Activated T-helper 1 cell treated with anti-CD3 and anti-CD28 coated beads, Interleukin-12 subunit alpha, Interleukin-12 subunit beta, Interleukin-2, Interleukin-4 antibody, amounts not matched to agents 30 ng/mL and 10 ng/mL and 1 ng/mL, durations not matched to agents 14 hours and 24 hours and 36 hours (primary cell): ENCODE measurements around the gene CAMTA1. TPM values are rescaled to one million over a fixed set of nuclear protein-coding genes. Genes with fewer than 3 reads are reported as not detected.

Experiments used
- DNase-seq: peaks from one replicate; pipeline ENCODE4 v3.0.0; 2021; ENCODE audit warnings: low spot score
- H3K27ac Mint-ChIP-seq: one replicate; pipeline ENCODE4 v1.8.0; 2021; ENCODE audit warnings: mild to moderate bottlenecking, mixed read lengths
- H3K27me3 Mint-ChIP-seq: one replicate; pipeline ENCODE4 v1.8.0; 2022; ENCODE audit warnings: mild to moderate bottlenecking, moderate library complexity, mixed read lengths; ENCODE audit not compliant: insufficient read depth
- H3K36me3 Mint-ChIP-seq: one replicate; pipeline ENCODE4 v1.8.0; 2021; ENCODE audit warnings: low read depth, mixed read lengths
- H3K4me1 Mint-ChIP-seq: one replicate; pipeline ENCODE4 v1.8.0; 2021; ENCODE audit warnings: low read depth, mixed read lengths
- H3K4me3 Mint-ChIP-seq: one replicate; pipeline ENCODE4 v1.8.0; 2021; ENCODE audit warnings: mild to moderate bottlenecking, moderate library complexity, mixed read lengths
- H3K9me3 Mint-ChIP-seq: one replicate; pipeline ENCODE4 v1.8.0; 2021; ENCODE audit warnings: mixed read lengths
- intact Hi-C: fragments of 100-400 bp; cut with micrococcal nuclease; formaldehyde crosslinking; loops from one replicate; pipeline ENCODE4 v1.15.1; 2024
- total RNA-seq: library from RNA; stranded (reverse); gene quantifications from 2 replicates; pipeline ENCODE4 v1.2.3, GENCODE V29; 2022

CAMTA1 gene
- total RNA-seq, 1 donor from 2014 or later: 57.2 TPM

- Mint-ChIP-seq H3K36me3 (no peaks in the 10 kb centered on the region), H3K9me3 (no peaks in the 10 kb centered on the region), H3K4me1 (no peaks in the 10 kb centered on the region), H3K4me3 (no peak overlapping the region), H3K27me3 (no peaks in the 10 kb centered on the region), H3K27ac (no peak overlapping the region)
- DNase-seq: no peak
- intact Hi-C loops: no loop called here
Observed at GRCh38 chr1:7097938-7098592, 312.8 kb downstream of the CAMTA1 start.

GRCh38 chr1:7098641-7099040 is 313.4 kb downstream of the CAMTA1 start:
- no peaks in the 10 kb centered on the region for H3K9me3 Mint-ChIP-seq
- H3K27me3 Mint-ChIP-seq: no peaks in the 10 kb centered on the region
- no peaks in the 10 kb centered on the region for H3K4me1 Mint-ChIP-seq
- H3K36me3 Mint-ChIP-seq: no peaks in the 10 kb centered on the region
- no peak overlapping the region for H3K27ac Mint-ChIP-seq
- no peak for DNase-seq
- no peak overlapping the region for H3K4me3 Mint-ChIP-seq
- intact Hi-C loops: no loop called here

GRCh38 chr1:7100479-7100878 is 315.2 kb downstream of the CAMTA1 start:
- no peaks in the 10 kb centered on the region for H3K27me3 Mint-ChIP-seq
- H3K27ac Mint-ChIP-seq: no peak overlapping the region
- H3K36me3 Mint-ChIP-seq: no peaks in the 10 kb centered on the region
- no peak for DNase-seq
- no peaks in the 10 kb centered on the region for H3K9me3 Mint-ChIP-seq
- intact Hi-C loops: no loop called here
- no peak overlapping the region for H3K4me3 Mint-ChIP-seq
- no peaks in the 10 kb centered on the region for H3K4me1 Mint-ChIP-seq

- no peaks in the 10 kb centered on the region for H3K4me1 Mint-ChIP-seq
- intact Hi-C loops: no loop called here
- no peaks in the 10 kb centered on the region for H3K9me3 Mint-ChIP-seq
- H3K27ac Mint-ChIP-seq: no peak overlapping the region
- no peak overlapping the region for H3K4me3 Mint-ChIP-seq
- H3K36me3 Mint-ChIP-seq: no peaks in the 10 kb centered on the region
- no peak for DNase-seq
- H3K27me3 Mint-ChIP-seq: no peaks in the 10 kb centered on the region
Observed at GRCh38 chr1:7101187-7101586, 315.9 kb downstream of the CAMTA1 start.

- intact Hi-C loops: no loop called here
- no peaks in the 10 kb centered on the region for H3K4me1 Mint-ChIP-seq
- no peaks in the 10 kb centered on the region for H3K36me3 Mint-ChIP-seq
- no peak overlapping the region for H3K27ac Mint-ChIP-seq
- no peaks in the 10 kb centered on the region for H3K27me3 Mint-ChIP-seq
- H3K9me3 Mint-ChIP-seq: no peaks in the 10 kb centered on the region
- no peak overlapping the region for H3K4me3 Mint-ChIP-seq
- DNase-seq: no peak
Observed at GRCh38 chr1:7103361-7103782, 318.1 kb downstream of the CAMTA1 start.

DNA sequence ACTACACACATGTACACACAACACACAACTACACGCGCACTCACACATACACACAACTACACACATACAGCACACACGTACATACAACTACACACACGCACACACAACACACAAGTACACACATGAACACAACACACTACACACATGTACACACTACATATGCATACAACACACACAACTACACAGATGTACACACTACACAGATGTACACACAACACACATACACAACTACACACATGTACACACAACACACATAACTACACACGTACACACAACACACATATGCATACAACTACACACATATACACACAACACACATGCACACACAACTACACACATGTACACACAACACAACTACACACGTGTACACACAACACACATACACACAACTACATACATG is 318.6 kb downstream of the CAMTA1 start:
- H3K27ac Mint-ChIP-seq: no peak overlapping the region
- intact Hi-C loops: no loop called here
- H3K4me3 Mint-ChIP-seq: no peak overlapping the region
- H3K9me3 Mint-ChIP-seq: no peaks in the 10 kb centered on the region
- DNase-seq: no peak
- no peaks in the 10 kb centered on the region for H3K4me1 Mint-ChIP-seq
- H3K27me3 Mint-ChIP-seq: no peaks in the 10 kb centered on the region
- H3K36me3 Mint-ChIP-seq: no peaks in the 10 kb centered on the region

DNA sequence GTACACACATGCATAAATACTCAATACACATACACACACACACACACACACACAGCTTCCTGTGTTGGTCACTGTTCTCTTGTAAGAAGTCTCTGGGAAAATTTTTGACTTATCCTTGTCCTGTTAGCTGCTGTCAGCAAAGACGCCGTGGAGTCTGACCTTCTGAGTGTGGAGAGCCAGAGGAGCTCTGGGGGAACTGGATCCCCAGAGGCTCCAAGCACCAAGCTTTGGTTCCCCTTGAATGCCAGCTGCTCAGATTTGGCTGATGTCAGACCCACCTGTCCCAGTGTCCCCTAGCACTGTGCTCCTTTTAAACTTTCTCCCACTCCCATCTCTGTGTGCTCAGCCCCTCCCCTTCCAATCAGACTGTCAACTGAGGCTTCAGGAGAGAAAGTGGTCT is 319.1 kb downstream of the CAMTA1 start:
- Mint-ChIP-seq H3K9me3 (no peaks in the 10 kb centered on the region), H3K4me3 (no peak overlapping the region), H3K36me3 (no peaks in the 10 kb centered on the region), H3K27me3 (no peaks in the 10 kb centered on the region), H3K27ac (no peak overlapping the region), H3K4me1 (no peaks in the 10 kb centered on the region)
- no peak for DNase-seq
- intact Hi-C loops: no loop called here

GRCh38 chr1:7105269-7105668 is 320.0 kb downstream of the CAMTA1 start:
- H3K4me1 Mint-ChIP-seq: no peaks in the 10 kb centered on the region

DNA sequence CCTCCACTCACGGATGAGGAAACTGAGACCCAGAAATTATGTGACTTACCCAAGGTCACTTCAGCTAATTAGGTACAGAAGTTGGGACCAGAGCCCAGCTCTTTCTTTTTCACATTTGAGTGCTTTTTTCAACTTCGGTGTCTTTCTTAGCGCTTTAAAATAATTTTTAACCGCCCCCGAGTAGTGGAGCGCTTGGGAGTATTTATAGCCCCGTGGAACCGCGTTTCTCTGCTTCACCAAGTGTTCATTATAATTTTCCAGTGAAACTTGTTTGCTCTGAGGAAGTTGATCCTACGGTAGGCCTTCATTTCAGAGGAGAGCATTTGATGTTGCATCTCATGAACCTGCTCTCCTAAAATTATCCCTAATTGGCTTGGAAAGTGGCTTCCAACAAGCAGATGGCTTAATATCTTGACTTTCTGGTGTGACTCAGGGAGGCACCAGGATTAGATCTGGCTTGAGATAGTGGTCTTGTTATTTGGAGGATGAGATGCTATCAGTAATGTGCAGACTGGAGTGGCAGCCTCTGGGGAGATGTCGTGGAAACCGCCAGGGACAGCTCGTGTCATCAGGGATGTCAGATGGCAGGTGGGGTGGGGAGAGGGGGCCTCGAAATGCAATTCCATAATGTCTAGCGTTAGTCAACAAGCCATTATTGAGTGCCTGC is 321.3 kb downstream of the CAMTA1 start:
- Mint-ChIP-seq H3K27me3 (no peaks in the 10 kb centered on the region), H3K4me3 (no peak overlapping the region), H3K27ac (no peak overlapping the region), H3K9me3 (no peaks in the 10 kb centered on the region), H3K36me3 (no peaks in the 10 kb centered on the region), H3K4me1 (no peaks in the 10 kb centered on the region)
- no peak for DNase-seq
- intact Hi-C loops: no loop called here

More at GRCh38 chr1:7105269-7105668, 320.0 kb downstream of the CAMTA1 start:
- H3K27me3 Mint-ChIP-seq: no peaks in the 10 kb centered on the region
- DNase-seq: no peak
- intact Hi-C loops: no loop called here
- H3K36me3 Mint-ChIP-seq: no peaks in the 10 kb centered on the region
- H3K4me3 Mint-ChIP-seq: no peak overlapping the region
- no peaks in the 10 kb centered on the region for H3K9me3 Mint-ChIP-seq
- no peak overlapping the region for H3K27ac Mint-ChIP-seq

GRCh38 chr1:7107109-7107830 is 322.0 kb downstream of the CAMTA1 start:
- H3K27me3 Mint-ChIP-seq: no peaks in the 10 kb centered on the region

DNA sequence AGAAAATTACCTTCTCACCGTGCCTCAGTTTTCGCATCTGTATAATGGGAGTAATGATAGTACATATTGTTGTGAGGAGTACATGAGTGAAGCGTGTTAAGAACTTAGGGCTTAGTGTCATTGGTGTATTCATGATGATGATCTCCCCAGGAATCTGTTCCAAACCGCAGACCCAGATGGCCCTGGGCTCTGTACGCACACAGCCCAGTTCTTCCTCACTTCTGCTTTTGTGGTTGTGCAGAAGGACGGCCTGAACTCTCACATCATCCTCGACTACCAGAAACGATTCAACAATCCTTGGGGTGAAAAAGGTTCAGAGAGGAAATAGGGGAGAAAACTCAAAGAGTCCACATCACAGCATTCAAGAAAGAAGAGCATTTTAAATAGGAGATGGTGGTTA is 323.0 kb downstream of the CAMTA1 start:
- no peak for DNase-seq
- H3K27me3 Mint-ChIP-seq: no peaks in the 10 kb centered on the region
- no peaks in the 10 kb centered on the region for H3K36me3 Mint-ChIP-seq
- H3K27ac Mint-ChIP-seq: no peak overlapping the region
- H3K4me1 Mint-ChIP-seq: no peaks in the 10 kb centered on the region
- H3K9me3 Mint-ChIP-seq: no peaks in the 10 kb centered on the region
- H3K4me3 Mint-ChIP-seq: no peak overlapping the region
- intact Hi-C loops: no loop called here

More at GRCh38 chr1:7107109-7107830, 322.0 kb downstream of the CAMTA1 start:
- DNase-seq: no peak
- Mint-ChIP-seq H3K4me1 (no peaks in the 10 kb centered on the region), H3K27ac (no peak overlapping the region), H3K36me3 (no peaks in the 10 kb centered on the region), H3K4me3 (no peak overlapping the region), H3K9me3 (no peaks in the 10 kb centered on the region)
- intact Hi-C loops: no loop called here

- no peaks in the 10 kb centered on the region for H3K4me1 Mint-ChIP-seq
- no peaks in the 10 kb centered on the region for H3K27me3 Mint-ChIP-seq
- no peak overlapping the region for H3K4me3 Mint-ChIP-seq
- no peak overlapping the region for H3K27ac Mint-ChIP-seq
- no peaks in the 10 kb centered on the region for H3K36me3 Mint-ChIP-seq
- DNase-seq: no peak
- intact Hi-C loops: no loop called here
- no peaks in the 10 kb centered on the region for H3K9me3 Mint-ChIP-seq
Observed at GRCh38 chr1:7109901-7110300, 324.6 kb downstream of the CAMTA1 start.

- no peak overlapping the region for H3K4me3 Mint-ChIP-seq
- intact Hi-C loops: no loop called here
- H3K4me1 Mint-ChIP-seq: no peaks in the 10 kb centered on the region
Observed at GRCh38 chr1:7110321-7110720, 325.1 kb downstream of the CAMTA1 start.

More at GRCh38 chr1:7110321-7110720, 325.1 kb downstream of the CAMTA1 start:
- H3K36me3 Mint-ChIP-seq: no peaks in the 10 kb centered on the region
- no peak overlapping the region for H3K27ac Mint-ChIP-seq
- DNase-seq: no peak
- no peaks in the 10 kb centered on the region for H3K9me3 Mint-ChIP-seq
- H3K27me3 Mint-ChIP-seq: no peaks in the 10 kb centered on the region
